DMS53 treated with DMSO at 0.1 percent for 48 hours (cell line): ENCODE results near the gene FHOD3.
"Not testable (repeated sequence)": the region's sequence is repeated elsewhere in the genome, so short reads cannot be mapped to it uniquely, and the experiment has no call there.

ENCODE experiments used
- DNase-seq: peaks from one replicate; lab custom pipeline; 2025; ENCODE audit not compliant: unreplicated experiment; lab: John Stamatoyannopoulos, UW

The FHOD3 gene

DNA sequence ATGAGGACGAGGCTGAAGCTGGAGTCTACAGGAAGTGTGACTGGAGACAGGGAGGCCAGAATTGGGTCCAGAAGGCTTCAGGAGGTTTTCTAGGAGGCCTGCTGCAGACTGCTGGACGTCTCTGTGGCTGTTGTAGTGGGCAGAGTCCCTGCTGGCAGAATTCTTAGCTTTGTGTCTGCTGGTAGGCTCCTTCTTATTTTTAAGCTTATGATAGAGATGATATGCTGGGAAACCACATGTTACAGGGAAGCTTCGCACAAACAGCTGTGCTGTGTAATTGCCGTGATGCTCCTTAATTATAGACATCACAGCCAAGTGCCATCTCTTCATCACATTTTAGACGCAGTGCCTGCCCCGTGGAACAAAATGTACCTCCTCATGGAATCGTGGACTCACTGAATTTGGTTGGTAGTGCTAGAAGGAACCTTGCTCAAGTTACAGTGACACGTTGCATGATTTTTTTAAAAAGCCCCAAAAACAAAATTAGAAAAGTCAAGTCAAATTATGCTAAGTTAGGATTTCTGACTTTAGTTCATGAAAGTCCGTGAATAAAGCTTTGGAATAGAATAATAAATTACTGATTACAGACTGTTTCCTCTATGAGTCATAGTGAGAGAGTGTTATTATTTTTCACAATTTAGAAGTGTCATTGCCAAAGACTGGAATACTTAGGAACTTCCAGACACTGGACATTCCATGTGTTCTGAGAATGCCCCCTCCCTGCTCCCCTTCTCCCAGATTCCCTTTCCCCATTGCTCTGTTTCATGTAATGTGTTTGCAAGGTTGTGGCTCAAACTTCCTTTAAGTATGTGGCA is 144.1 kb downstream of the FHOD3 start:
- peak; percentile 6 for DNase-seq

DNA sequence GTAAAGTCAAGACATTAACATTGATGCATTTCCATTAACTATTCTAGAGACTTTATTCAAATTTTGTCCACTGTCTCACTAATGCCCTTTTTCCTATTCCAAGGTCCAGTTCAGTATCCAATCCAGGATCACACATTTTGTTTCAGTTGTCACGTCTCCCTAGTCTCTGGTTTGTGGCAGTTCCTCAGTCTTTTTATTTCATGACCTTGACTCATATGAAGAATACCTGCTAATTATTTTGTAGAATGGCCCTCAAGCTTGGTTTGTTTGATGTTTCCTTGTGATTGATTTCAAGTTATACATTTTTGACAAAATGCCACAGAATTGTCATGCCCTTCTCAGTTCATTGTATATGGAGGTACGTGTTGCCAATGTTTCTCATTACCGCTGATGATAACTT is 145.2 kb downstream of the FHOD3 start:
- DNase-seq = no peak

DNA sequence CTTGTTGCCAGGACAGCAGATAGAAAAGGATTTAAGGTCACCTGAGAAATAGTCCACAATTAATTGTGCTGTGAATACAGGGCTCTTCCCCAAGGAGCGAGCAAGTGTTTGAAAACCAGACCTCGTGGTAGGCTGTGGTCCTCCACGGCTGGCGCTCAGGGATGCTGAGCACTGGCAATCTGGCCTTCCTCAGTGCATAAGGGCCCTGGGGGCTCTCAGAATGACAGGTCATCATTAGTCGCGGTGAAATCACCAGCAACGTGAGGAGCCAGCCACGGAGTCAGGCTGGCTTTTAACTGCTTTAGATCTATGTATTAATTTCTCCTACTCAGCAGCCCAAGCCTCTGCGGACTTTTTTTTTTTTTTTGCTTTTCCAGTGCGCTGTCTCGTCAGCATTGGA is 148.5 kb downstream of the FHOD3 start:
- DNase-seq = no peak

DNA sequence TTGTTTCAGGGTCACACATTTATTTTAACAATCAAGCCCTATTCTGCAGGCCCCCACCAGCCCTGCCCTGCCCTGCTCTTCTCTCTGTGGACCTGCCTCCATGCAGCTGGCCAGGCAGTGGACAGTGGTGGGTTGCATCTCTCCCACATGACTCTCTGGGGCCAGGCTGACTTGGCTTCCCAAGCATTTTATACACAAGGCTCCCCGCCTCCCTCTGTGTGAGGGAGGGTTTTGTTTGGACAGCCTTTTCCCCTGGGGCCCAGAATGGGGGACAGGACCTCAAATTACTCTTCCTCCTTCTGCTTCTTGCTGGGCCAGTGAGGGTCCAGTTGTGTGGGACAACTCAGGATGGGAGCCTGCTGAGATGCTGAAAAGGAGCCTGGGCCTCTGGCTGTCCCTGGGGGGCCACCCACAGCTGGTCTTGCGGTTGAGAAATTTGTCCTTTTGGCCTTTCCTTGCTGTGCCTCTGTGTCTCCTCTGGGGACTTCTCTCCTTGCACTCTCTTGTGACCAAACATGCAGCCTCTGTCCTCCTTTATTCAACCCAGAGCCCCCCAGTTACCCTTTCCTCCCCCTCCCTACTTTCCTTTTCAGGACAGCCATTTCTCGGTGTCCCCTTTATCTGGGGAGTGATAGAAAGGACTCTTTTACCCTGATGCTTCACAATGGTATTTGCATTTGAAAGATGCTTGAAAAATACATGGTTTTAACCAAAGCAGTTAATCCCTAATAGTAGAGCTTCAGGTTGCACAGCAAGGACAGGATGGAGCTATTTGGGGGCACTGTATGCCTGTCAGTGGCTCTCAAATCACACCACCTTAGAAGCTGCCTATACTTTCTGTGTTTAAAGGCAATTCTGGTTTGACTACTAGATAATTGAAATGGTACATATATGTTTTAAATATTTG is 151.1 kb downstream of the FHOD3 start:
- DNase-seq = no peak

DNA sequence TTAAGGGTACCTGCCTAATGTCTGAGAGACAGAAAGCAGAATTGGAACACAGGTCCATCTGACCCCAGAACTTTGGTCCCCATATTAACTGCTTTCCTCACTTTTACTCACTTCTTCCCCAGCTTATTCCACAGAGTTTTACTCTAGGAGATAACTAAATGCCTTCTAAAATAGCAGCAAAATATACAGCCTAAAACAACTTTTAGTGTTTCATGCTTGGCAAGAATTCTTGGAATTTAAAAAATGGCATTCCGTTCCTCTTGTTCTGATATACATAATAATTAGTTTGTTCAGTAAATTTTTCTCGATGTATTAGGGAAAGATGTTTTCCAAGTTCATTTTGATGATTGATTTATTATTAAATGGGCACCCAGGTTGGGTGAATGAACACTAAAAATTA is 151.9 kb downstream of the FHOD3 start:
- no peak for DNase-seq

DNA sequence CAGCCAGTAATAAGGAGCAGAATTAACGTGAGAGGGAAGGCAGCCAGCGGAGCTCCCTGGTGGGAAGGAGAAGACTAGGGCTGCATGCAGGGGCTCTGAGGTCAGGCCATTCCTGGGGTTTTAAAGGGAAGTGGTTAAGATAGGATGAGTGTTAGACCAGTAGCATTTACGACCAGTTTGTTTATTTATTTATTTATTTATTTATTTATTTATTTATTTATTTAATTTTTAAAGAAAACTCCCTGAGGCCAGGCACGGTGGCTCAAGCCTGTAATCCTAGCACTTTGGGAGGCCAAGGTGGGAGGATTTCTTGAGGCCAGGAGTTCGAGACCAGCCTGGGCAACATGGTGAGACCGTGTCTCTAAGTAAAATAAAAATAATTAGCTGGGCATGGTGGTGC is 152.8 kb downstream of the FHOD3 start:
- no peak for DNase-seq

DNA sequence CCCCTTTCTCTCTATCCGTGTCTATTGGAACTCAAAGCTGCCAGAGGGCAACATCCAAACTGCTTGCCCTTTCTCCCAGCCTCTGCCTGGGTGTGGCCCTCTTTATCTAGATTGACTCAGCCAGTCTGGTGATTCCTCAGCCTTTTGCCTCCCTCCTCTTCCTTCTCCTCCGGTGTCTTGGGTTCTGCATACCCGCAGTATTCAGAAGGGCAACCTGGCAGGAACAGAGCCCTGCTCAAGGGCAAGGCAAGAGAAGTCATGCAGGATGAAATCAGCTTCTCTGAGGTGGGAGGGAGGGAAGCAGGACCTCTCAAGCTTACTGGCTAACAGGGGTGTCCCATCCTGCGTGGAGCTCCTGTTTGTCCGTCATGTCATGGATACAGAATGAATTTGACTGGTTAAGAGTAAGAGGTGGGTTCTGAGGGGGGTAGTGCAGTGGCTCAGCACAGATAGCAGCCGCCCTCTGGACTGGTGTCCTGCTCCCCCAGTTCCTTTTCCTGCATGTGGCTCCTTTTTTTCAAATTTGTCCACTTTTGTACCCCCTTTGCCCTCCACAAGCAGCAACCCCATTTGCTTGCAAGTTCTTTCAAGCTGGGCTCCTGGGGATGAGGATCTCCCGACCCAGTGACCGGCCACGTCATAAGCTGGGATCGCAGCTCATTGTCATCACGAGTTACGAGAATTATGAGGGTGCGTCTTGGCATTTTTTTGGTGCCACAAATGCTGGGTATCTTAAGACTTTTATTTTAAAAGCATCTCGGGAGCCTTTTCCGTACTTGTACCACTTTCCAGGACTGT is 154.1 kb downstream of the FHOD3 start:
- DNase-seq = no peak

DNA sequence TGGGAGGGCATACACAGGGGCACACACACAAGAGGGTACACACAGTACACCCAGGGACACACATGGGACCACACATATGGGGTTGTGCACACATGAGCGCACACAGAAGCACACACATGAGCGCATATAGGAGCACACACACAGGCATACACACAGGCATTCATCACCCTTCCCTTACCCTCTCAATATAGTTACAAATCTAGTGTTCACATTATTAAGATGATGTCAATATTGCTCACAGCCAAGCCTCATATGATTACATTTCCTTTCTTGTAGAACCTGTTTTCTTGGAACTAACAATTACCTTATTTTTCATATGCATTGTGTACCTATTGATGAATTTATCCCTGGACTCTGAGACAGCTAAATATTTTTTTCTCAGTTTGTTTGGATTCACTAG is 156.7 kb downstream of the FHOD3 start:
- DNase-seq = peak; percentile 73

DNA sequence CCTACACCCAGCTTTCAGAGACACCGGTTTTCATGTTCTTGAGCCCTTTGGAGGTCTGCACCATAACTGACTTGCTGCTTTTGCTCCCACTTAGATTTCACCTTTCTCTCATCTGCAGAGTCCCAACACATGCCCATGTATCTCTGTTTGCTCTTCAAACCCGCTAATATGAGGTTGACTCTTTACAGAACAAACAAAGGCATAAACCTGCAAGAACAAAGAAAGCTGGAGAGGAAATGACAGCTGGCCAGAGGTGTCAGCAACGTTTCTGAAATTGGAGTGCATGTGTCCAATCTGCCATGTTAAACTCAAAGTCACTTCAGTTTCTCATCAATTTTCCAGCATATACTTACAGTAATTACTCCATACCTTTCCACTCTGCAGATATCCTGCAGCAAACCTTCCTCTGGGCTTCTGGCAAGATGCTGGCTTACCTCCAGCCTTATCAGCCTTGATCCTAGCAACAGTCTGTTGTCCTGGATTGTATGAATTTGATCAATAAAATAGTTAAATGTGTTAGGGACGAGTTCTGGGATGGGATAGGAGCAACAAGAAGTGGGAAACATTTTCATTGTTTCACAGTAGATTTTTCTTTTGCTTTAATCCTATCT is 157.4 kb downstream of the FHOD3 start:
- DNase-seq = peak; percentile 89

DNA sequence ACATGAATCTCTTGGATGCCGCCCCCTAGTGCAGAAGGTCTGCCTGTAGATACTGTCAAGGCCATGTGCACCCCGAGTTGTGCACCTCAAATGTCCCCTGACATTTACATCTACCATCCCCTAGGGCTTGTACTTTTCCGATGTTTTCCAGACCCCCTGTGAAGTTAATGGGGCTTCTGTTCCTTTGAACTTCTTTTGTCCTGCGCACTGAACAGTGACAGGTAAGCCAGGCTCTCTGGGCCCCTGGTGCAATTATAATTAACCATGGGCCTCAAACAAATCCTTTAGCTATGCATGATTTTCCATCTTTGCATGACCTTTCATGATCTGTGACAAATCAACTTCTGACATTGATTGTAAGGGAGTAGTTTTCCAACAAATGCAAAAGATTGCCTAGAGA is 158.4 kb downstream of the FHOD3 start:
- DNase-seq = no peak

DNA sequence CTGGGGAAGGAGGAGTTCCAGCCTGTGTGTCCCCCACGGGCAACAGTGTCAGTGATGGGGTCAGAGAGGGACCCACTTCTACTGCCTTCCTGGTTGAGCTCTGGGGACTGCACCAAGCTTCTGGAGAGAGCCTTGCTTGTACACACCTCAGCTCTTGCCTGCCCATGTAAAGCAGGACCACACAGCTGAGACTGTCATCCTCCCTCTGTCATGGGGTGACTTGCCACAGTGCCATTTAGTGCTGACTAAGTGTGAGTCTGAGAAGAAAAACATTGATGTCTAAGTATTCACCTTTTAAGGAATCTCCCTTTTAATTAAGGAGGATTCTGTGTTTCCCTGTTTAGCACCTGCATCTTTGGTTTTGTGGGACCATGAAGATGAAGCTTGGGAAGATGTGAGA is 159.1 kb downstream of the FHOD3 start:
- no peak for DNase-seq

DNA sequence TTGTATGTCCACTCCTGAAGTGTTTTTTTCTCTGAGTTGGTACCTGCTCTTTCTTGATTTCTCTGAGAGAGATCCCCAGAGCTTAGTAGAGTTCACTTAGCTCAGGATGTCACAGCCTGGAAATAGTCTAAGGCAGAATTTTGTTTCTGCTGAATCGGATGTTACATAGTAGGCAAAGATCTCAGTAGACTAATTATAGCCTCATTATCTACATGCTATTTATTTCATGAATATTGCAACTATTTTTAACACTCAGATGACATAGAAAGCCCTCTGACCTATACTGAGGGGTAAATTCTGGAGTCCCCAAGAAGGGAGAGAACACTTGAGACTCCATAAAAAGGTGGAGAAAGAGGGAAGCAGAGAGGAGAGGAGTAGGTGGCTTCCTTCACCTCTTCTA is 160.2 kb downstream of the FHOD3 start:
- no peak for DNase-seq

DNA sequence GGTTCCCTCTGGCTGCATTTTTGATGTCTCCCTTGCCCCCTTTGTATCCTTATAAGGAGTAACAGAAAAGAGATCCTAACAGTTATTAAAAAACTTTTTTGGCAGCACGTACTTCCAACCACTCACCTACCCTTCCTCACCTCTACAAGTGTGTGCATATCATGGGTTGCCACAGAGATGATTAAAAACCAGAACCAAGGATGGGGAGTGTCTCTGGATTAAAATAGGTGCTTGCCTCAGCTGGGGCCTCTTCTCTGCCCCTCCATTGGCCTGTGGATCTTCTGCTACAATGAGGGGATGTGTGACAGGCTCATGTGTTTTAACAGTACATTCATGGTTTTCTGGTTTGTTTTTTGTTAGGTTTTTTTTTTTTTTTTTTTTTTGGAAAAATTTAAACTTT is 160.8 kb downstream of the FHOD3 start:
- no peak for DNase-seq

DNA sequence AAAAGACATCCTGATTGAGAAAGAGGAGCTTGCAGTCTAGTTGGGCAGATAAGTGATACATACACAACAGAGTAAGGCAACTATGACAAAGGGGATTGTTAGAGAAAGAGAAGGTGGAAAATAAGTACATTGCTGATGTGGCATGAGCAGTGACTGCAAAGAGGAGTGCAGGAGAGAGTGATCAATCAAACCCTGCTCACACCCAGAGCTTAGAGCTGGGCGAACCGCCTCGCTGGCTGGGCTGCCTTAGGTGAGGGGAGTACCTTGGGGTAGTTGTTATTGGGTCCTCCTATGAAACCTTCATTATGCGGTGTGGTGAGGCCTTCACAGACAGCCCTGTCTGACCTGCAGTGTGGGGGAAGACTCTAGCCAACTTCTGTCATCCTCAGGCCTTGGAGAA is 161.7 kb downstream of the FHOD3 start:
- no peak for DNase-seq

DNA sequence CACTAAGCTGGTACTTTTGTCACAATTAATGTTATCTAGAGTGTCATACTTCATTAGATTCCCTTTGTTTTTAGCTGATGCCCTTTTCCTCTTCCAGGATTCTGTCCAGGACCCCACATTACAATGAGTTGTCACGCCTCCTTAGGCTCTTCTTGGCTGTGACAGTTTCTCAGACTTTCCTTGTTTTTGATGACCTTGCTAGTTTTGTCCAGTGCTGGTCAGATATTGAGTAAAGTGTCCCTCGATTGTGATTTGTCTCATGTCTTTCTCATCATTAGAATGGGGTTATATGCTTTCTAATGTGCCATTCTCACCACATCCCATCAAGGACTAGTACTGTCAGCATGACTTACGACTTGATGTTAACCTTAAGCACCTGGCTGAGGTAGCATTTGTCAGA is 162.3 kb downstream of the FHOD3 start:
- DNase-seq = no peak

DNA sequence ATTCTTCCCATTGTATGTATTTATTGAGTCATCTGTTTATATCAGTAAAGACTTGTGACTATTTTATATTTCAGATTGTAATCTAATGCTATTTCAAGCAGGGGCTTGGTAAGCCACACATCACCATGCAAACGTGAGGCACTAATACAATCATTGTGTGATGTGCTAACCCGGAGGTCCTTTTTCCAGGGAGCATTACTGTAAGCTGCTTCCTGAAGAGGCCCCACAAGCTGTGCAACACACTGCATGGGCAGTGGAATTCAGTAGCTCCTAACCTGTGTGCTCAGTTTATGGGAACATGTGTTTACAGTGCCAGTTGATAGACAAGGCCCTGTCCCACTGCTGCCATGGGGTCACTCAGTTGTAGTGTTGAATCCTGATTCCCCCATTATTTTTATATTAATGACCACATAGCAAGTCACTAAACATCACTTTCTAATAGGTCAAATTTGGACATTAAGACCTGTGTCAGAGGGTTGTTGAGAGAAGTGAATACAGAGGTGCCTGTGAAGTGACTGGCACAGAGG is 162.9 kb downstream of the FHOD3 start:
- DNase-seq = peak; percentile 19

DNA sequence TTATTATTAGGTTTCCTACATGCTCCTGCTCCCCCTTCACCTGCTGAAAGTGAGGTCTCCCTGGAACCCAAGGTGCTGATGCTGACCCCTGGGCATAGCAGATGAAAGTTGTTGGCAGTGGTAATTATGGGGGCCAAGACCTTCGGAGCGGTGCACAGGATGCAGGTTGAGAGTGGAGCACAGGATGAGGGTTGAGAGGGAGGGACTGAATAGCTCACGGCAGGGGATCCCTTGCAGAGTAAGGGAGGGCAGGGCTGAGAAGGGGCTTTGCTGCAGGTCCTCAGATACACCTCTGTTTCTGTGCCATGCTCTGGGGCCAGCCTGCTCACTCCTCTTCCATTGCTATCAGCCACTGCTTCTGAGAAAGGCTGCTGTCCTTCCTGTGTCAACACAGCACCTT is 163.3 kb downstream of the FHOD3 start:
- DNase-seq = no peak

DNA sequence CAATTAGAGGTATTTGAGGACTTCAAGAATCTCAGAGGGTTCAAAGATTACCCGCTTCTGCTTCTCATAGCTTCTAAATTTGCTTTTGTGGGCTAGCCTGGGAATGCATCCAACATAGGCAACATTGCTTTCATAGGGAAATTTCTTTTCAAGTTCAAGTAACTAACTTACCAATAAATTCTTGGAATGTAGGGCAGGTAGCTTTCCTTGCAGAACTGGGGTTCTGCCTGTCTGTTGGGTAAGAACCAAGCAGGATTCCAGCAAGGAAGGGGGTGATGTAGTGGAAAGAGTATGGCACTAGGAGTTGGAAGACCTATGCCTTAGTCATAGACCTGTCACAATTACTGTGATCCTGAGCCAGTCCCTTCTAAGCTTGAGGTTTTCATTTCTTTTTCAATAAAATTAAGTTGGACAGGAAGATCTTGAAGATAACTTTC is 164.1 kb downstream of the FHOD3 start:
- no peak for DNase-seq

DNA sequence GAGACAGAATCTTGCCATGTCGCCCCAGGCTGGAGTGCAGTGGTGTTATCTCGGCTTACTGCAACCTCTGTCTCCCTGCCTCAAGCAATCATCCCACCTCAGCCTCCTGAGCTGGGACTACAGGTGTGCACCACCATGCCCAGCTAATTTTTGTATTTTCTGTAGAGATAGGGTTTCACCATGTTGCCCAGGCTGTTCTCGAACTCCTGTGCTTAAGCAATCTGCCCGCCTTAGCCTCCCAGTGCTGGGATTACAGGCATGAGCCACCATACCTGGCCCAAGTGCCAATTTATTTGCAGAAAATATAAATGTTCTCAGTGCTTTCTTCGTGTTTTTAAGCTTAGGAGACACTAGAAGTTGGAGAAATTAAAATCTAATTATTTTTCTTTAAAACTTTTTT is 166.0 kb downstream of the FHOD3 start:
- DNase-seq = not testable (repeated sequence)

DNA sequence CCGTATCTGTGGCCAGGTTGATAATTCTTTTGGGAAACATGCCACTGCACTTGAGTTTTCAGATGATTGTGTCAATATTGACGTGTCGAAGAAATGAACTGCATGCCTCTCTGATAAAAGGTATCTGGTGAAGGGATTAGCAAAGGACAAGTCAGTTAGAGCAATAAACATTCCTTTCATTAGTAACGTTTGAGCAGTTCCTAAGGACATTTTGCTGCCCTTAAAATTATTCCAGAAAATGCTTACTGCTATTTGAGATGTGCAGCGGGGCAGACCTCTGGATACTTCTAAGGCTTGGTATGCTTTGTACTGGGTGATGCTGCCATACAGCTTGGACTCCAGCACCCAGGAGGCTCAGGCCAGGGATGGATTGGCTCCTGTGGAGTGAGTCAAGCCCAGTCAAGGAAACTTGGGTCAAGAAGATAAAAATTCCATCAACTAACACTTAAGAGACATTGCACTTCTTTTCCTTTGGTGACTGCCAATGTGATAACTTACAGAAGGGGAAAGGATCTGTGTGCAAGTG is 166.7 kb downstream of the FHOD3 start:
- DNase-seq = peak; percentile 66
